GM19035 (cell line): ENCODE data around the gene ZNF783.
"Not testable (repeated sequence)": the region's sequence is repeated elsewhere in the genome, so short reads cannot be mapped to it uniquely, and the experiment has no call there.

Source experiments
- ATAC-seq: cut with Tn5 transposase; IDR thresholded peaks from one replicate; pipeline ENCODE4 v1.9.1; 2021; ENCODE audit not compliant: unreplicated experiment

Gene ZNF783

DNA sequence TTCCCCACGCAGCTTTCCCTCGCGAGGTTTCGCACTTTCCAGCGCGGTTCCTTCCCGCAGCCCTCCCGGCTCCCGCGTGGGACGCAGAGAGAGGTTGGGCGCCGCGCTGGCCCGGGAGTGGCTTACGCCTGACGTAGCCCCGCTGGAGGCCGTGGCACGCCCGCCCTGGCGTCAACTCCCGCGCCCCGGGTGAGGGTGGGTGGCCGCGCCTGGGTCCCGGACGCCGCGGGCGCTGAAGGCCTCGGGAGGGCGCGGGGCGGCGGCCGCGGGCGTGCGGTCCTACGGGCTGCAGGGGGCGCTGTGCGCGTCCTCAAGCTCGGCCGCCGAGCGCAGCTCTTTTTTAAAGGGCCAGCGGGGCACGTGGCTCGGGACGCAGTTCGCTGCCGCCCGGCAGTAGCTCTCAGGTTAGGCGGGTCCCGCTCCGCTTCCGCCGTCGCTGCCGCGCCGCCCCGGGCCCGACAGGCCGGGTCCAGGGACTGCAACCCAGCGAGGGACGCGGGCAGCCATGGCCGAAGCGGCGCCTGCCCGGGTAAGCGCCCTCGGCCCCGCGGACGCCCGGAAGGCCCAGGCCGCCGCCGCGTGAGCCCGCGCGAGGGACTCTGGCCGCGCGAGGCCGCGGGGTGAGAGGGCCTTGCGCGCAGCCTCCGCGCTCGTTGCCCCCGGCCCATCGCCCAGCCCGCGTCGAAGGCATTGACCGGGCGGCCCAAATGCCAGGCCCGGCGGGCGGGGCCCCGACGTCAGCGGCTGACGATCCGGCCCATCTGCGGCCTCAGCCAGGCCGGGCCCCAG, at the start of gene ZNF783:
TSS of gene ZNF783 (plus strand) at position 368 of the 789 bp plus-strand sequence. CDS start at position 506, 138 bp downstream.
- peak; percentile 83 for ATAC-seq

DNA sequence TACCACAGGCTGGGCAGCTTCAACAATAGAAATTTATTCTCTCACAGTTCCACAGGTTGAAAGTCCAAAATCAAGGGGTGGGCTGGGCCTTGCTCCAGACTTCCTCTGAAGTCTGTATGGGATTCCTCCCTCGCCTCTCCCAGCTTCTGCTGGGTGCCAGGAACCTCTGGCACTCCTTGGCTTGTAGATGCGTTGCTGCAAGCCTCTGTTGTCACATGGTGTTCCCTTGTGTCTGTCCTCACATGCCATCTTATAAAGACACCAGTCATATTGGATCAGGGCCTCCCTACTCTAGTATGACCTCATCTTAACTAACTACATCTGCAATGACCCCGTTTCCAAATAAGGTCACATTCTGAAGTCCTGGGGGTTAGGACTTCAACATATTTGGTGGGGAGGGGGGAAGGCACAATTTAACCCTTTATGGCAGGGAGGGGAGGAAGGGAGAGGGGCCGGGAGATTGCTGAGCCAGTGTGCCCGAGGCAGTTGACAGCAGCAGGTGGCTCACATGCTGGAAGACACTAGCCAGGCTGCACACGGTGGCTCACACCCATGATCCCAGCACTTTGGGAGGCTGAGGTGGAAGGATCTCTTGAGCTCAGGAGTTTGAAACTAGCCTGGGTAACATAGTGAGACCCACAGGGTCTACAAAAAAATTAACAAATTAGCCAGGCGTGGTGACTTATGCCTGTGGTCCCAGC, 47.8 kb upstream of the ZNF783 start:
- no peak for ATAC-seq

DNA sequence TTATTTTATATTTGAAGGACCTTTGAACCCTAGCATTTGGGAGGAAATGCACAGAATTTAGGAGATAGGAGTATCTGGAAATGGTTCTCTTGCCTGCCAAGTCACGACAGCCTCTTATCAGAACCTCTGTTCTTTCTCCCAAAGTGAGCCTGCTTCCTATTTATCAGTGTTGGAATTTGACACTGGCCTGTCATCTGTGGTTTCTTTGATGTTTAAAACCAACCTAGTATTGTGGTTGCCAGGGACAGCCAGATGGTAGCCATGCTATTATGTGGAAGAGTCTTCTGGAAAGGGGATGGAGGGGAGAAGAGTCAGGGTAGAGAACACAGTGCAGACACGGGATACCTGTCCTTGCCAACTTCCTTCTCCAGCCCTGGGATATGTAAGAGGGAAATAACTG, 45.6 kb upstream of the ZNF783 start:
- ATAC-seq = no peak

DNA sequence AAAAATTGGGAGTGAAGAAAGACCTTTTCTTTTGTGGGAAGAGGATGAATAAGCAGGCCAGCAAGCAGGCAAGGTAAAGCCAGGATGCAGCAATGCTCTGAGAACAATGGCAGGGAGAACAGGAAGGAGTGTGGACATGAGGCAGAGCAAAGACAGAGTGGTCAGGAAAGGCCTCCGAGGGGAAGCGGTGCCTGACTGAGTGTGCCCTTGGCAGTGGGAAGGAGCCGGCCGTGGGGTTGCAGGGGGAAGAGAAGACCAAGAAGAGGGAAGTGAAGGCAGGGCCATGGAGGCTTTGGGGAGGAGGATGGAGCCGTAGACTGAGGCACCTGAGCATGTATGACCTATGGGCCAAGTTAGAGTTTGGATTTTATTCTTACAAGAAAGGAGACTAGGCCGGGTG, 44.4 kb upstream of the ZNF783 start:
- ATAC-seq = no peak

DNA sequence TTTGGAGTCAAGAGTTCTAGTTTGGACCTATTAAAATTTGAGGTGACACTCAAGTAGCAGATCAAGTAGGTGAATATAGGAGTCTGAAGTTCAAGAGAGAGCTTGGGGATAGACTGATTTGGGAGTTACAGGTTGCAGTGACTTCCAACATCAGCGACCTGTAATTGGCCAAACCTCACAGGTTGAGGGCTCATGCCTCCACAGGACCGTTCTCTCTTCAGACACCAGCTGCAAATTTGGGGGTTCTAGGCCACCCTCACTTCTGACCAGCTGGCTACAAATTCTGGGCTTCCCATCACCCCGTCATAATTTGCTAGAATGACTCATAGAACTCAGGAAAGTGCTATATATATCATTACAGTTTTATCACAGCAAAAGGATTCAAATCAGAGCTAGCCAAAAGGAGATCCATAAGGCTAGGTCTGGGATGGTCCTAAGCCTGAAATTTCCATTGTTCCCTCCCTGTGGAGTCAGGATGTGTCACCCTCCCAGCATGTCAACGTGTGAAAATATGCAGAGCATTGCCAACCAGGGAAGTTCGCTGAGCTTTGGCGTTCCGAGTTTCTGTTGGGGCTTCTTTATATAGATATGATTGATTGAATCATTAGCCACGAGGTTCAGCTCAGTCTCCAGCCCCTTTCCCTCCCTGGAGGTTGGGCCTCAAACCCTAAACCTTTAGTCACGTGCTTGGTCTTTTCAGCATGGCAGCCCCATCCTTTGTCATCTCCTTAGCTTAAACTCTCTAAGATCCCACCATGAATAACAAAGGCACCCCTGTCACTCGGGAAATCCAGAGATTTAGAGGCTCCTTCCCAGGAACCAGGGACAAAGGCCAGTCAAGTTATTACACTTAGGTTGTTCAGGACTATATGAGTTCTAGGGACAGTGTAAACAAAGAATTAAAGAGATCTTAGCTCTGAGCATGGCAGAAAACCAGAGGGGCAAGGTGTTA, 43.3 kb upstream of the ZNF783 start:
- no peak for ATAC-seq

DNA sequence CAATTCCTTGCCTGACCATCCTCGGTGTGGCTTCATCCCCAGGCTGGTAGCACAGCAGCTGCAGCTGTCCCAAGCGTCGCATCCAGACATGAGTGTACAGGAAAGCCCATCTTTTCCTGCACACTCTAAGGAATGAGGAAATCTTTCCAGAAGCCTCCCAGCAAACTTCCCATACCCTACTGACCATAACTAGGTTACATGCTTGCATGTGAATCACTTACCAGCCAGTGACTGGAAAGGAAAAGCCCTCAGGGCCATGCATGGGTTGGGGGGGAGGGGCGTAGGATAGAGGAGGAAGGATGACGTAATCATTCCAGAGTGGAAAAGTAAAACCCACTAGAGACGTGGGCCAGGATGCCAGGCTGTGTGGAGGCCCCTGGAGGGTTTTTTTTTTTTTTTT, 41.5 kb upstream of the ZNF783 start:
- ATAC-seq = no peak

DNA sequence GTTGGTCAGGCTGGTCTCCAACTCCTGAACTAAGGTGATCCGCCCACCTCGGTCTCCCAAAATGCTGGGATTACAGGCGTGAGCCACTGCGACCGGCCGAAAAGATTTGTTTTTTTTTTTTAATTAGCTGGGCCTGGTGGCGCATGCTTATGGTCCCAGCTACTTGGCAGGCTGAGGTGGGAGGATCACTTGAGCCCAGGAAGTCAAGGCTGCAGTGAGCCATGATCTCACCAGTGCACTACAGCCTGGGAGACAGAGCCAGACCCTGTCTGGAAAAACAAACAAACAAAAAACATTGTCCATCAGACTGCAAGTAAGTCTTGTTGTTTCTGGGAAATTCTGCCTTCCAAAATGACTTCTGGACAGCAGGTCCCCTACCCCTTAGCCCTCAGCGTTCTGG, 38.8 kb upstream of the ZNF783 start:
- ATAC-seq = no peak

DNA sequence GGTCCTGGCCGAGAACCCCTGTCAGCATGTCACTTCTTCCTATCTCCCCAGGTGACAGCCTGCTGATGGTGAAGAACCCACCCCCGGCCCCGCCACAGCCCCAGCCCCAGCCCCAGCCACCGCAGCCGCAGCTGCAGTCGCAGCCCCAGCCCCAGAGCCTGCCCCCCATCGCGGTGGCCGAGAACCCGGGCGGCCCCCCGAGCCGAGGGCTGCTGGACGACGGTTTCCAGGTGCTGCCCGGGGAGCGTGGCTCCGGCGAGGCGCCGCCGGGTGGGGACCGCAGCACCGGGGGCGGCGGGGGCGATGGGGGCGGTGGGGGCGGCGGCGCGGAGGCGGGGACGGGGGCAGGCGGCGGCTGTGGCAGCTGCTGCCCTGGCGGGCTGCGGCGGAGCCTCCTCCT, 38.2 kb upstream of the ZNF783 start:
- ATAC-seq = no peak

DNA sequence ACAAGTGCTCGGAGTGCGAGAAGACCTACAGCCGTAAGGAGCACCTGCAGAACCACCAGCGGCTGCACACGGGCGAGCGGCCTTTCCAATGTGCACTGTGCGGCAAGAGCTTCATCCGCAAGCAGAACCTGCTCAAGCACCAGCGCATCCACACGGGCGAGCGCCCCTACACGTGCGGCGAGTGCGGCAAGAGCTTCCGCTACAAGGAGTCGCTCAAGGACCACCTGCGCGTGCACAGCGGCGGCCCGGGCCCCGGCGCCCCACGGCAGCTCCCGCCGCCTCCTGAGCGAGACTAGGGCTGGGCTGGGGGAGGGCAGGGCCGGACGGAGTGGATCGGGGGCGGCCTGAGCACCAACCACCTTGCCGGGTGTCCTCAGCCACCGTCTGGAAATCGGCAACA, 37.6 kb upstream of the ZNF783 start:
- ATAC-seq = no peak

DNA sequence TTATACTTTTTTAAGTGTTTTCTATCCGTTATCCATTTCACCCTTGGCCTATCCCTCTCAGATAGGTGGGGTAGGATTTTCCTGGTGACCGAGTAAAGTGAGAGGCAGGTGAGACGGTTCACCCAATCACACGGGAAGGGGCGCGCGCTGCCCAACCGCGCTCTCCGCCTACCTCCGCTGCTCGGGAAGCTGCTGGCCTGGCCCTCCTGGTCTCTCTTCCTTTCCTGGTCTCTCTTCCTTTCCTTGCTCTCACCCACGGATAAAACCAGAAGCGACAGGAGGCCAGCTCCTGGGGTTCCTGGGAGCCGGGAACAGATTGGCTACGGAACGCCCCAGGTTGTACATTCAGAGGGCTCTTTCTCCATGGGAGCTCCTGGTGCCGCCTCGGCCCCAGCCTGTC, 36.9 kb upstream of the ZNF783 start:
- no peak for ATAC-seq

DNA sequence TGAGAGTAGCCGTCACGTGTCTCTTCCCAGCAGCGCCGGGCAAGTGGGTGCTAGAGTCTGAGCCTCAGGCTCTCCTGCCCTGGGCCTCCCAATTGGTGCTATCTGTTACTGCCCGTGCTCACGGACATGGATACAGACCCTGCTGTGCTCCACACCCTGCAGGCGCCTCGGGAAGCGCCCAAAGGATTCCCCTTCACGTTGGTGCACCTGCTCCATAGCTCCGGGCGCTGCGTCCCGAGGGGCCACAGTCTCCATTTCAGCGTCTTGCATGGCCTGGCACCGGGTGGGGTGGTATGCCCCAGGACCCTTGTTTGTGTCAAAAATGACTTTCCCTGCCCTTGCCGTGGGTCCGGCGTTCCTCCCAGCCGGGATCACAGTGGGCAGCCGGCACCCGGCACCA, 36.3 kb upstream of the ZNF783 start:
- no peak for ATAC-seq

DNA sequence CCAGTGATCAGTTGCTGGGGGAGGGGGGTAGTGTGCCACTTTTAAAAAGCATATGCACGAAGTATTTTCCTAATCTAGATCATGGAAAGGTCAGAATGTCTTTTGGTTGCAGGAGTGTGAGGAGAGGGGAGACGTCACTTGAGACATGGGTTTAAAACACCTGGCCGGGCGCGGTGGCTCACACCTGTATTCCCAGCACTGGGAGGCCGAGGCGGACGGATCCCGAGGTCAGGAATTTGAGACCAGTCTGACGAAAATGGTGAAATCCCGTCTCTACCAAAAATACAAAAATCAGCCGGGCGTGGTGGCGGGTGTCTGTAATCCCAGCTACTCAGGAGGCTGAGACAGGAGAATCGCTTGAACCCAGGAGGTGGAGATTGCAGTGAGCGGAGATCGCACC, 35.6 kb upstream of the ZNF783 start:
- not testable (repeated sequence) for ATAC-seq

DNA sequence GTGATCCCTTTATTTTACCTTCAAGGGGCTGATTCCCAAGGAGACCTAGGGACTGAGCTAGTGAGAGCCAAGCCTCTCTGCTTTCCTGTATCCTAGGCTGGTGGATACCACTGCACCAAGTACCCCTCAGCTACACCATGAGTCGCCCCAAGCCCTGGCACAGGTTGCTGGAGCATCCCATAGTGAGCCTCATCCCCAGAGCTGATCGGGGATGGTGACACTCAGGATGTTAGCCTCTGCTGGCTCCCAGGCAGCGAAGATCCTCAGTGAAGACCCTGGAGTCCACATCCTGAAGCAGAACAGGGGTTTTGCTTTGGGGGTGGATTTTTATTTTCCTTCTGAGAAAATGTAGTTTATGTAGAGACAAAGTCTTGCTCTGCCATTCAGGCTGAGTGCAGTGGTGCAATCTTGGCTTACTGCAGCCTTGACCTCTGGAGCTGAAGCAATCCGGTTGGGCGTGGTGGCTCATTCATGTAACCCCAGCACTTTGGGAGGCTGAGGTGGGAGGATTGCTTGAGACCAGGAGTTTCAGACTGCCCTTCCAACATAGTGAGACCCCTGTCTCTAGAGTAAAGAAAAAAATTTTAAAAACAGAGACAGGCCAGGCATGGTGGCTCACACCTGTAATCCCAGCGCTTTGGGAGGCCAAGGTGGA, 35.0 kb upstream of the ZNF783 start:
- ATAC-seq = no peak

DNA sequence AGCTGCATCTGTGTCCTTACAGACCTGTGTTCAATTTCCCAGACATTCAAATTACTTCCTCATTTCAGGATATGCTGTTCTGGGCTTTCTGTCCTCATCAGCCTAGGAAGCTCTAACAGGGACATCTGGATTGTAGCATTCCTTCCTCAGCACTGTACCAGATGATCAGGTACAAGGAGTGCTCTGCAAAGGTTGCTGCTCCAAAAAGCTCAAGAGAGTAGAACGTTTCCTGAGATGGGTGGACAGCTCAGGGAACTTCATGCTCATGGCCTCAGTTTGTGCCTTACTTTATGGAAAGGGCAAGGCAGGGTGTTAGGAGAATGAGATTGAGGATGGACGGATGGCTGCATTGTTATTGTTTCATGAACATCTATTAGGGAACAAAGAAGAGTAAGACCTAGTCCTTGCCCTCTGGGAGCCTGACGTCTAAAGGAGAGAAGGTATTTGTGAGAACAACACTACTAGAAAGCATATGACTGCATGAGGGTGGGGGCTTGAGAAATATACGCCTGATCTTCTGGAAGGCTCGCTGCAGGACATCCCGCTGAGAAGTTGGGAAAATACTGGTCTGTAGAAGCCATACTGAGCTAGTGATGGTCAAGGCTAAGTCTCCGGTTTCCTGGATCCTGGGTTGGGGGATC, 33.0 kb upstream of the ZNF783 start:
- no peak for ATAC-seq

DNA sequence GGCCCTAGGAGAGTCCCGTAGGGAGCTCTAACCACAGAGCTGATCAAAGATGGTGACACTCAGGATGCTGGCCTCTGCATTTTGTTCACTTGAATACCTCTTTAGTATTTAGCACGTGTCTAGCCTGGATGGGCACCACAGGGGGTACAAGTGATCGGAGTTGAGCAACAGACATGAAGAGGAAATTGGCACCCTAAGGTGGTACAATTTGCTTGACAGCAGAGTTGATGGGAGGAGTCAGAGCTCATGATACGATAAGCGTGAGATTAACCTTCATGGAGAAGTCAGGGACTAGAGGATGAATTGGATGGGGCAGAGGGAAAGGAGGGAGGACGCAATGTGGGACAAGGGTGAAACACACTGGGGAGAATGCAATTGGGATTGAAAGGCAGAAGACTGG, 32.5 kb upstream of the ZNF783 start:
- no peak for ATAC-seq

DNA sequence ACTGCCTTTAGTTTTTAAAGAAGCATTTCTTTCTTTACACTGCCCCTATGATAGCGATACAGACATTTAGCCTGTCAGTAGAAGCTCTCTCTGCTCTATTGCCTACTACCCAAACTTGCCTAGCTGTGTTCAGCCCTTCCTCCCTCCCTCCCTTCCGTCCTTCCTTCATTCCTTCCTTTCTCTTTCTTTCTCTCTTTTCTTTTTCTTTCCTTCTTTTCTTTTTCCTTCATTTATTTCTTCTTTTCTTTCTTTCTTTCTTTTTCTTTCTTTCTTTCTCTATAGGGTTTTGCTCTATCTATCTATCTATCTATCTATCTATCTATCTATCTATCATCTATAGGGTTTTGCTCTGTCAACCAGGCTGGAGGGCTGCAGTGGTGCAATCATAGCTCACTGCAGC, 29.6 kb upstream of the ZNF783 start:
- no peak for ATAC-seq

DNA sequence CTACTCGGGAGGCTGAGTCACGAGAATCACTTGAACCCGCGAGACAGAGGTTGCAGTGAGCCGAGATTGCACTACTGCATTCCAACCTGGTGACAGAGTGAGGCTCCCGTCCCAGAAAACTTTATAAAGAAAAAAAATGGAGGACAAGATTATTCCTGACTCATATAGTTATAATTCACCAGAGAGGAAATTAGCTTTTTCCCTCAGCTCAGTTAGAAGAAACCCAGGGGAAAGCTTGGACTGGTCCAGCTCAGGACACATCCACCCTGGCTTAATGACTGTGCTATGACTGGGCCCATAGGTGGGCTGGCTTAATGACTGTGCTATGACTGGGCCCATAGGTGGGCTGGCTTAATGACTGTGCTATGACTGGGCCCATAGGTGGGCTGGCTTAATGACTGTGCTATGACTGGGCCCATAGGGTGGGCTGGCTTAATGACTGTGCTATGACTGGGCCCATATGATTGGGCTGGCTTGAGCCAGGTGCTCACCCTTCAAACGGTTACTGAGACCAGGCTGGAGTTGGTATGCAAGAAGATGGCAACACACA, 28.3 kb upstream of the ZNF783 start:
- ATAC-seq = not testable (repeated sequence)

DNA sequence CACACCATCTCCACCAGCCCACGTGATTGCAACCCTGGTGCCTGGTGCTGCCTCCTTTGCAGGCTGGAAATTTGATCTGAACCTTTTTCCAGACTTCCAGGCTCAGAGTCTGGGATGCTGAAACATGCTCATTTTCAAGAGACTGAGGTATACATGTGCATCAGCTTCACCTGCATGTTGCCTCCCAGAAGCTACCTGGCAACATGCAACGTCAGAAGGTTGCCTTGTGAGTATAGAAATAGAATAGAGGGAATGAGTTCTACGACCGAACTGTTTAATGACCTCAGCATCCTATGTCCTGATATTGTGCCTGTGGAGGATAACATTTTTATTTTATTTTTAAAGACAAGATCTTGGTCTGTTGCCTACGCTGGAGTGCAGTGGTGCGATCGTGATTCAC, 24.5 kb upstream of the ZNF783 start:
- ATAC-seq = no peak

DNA sequence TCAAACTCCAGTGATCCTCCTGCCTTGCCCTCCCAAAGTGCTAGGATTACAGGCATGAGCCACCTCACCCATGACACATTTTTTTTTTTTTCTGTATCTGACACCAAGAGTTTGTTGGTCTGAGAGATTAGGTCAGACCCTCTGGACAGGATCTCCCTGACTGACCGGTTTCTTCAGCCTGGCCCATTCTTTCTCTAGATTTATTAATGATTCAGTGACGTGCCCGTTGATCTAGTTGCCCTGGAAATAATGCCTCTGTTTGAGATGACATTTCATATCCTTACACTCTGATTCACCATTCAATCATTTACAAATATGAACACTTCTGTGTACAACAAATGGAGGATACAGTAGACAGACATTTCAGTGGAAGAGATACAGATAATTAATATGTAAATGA, 23.9 kb upstream of the ZNF783 start:
- ATAC-seq = no peak
